A549 (cell line): ENCODE data around the gene PUM1. TPM values are rescaled to one million over a fixed set of nuclear protein-coding genes. Genes with fewer than 3 reads are reported as not detected.
"Not testable (repeated sequence)": the region's sequence is repeated elsewhere in the genome, so short reads cannot be mapped to it uniquely, and the experiment has no call there.

Experiments used
- ATAC-seq, 2 experiments: fragments of 200-7000 bp in 1 of 2; fragments of >200 bp in 1 of 2; cut with Nextera tagmentation in 1 of 2; cut with Tn5 transposase in 1 of 2; 3 replicates each; pipeline versions ENCODE4 v1.8.0 to v1.9.1; 2018 to 2020; ENCODE audit warnings: mild to moderate bottlenecking in 1 of 2, moderate library complexity in 1 of 2
- CTCF ChIA-PET: fragments of 300-600 bp; sonication (Branson Sonifier 250); formaldehyde crosslinking; extraction: SDS; loops from one replicate; lab custom pipeline; 2021; ENCODE audit warnings: antibody characterized with exemption, inconsistent platforms; lab: Yijun Ruan, JAX
- POLR2A ChIA-PET: fragments of 350-600 bp; formaldehyde crosslinking; extraction: SDS; loops from one replicate; lab custom pipeline; 2021; ENCODE audit warnings: antibody characterized with exemption, inconsistent platforms; lab: Yijun Ruan, JAX
- DNase-seq, 2 experiments: peaks; one replicate each; pipeline versions ENCODE4 v3.0.0 to v3.0.0-alpha.2; 2011 to 2016; ENCODE audit warnings: low read depth in 1 of 2, low spot score in 1 of 2
- FAIRE-seq: peaks from 2 replicates; lab custom pipeline; 2011; peaks lifted over from hg19 to GRCh38; lab: Jason Lieb, UNC
- H3K27ac ChIP-seq, 2 experiments: fragments of >200 bp; sonication (Bioruptor Twin); formaldehyde crosslinking; 3 replicates each; pipeline ENCODE4 v1.5.1; 2016 to 2017
- H3K4me1 ChIP-seq: fragments of >200 bp; sonication (Bioruptor Twin); formaldehyde crosslinking; 3 replicates; pipeline ENCODE4 v1.6.1; 2016
- H3K4me2 ChIP-seq: fragments of >200 bp; sonication (Bioruptor Twin); formaldehyde crosslinking; 3 replicates; pipeline ENCODE4 v1.6.1; 2016
- H3K4me3 ChIP-seq: fragments of >200 bp; sonication (Bioruptor Twin); formaldehyde crosslinking; 3 replicates; pipeline ENCODE4 v1.5.1; 2016
- H3K9me3 ChIP-seq: fragments of >200 bp; sonication (Bioruptor Twin); formaldehyde crosslinking; 3 replicates; pipeline ENCODE4 v1.6.1; 2016
- BHLHE40 ChIP-seq: IDR thresholded peaks from 2 replicates; pipeline ENCODE4 v1.6.1; 2012; ENCODE audit warnings: low read depth, low read length, inconsistent platforms
- CEBPB ChIP-seq, 2 experiments: fragments of >200 bp in 1 of 2; sonication (Bioruptor Twin) in 1 of 2; formaldehyde crosslinking in 1 of 2; IDR thresholded peaks; 2 replicates each; pipeline ENCODE4 v1.6.1; 2012 to 2016
- EHMT2 ChIP-seq: fragments of 200-600 bp; sonication (generic); IDR thresholded peaks from 2 replicates; pipeline ENCODE4 v1.6.1; 2016; ENCODE audit warnings: antibody characterized with exemption, low read depth, mild to moderate bottlenecking, moderate library complexity
- ESRRA ChIP-seq: fragments of 150-350 bp; IDR thresholded peaks from 2 replicates; pipeline ENCODE4 v1.6.1; 2014; ENCODE audit warnings: mild to moderate bottlenecking, low read length, borderline replicate concordance
- FOSB ChIP-seq: fragments of 250-450 bp; sonication (Bioruptor Pico); IDR thresholded peaks from 2 replicates; pipeline ENCODE4 v1.5.0; 2020; ENCODE audit warnings: mild to moderate bottlenecking, moderate library complexity
- FOSL2 ChIP-seq, 2 experiments: fragments of 450-650 bp in 1 of 2; fragments of >200 bp in 1 of 2; sonication (Bioruptor Twin) in 1 of 2; formaldehyde crosslinking; IDR thresholded peaks; 2 replicates each; pipeline versions ENCODE4 v1.5.0 to v1.6.1; 2016 to 2020; ENCODE audit warnings: mild to moderate bottlenecking in 1 of 2, moderate library complexity in 1 of 2
- FOXS1 ChIP-seq: fragments of 250-450 bp; sonication (Bioruptor Pico); IDR thresholded peaks from 2 replicates; pipeline ENCODE4 v1.5.0; 2020; ENCODE audit warnings: mild to moderate bottlenecking, moderate library complexity
- GATA3 ChIP-seq: IDR thresholded peaks from 2 replicates; pipeline ENCODE4 v1.6.1; 2012; ENCODE audit warnings: borderline replicate concordance
- HEYL ChIP-seq: fragments of 250-450 bp; sonication (Bioruptor Pico); IDR thresholded peaks from 2 replicates; pipeline ENCODE4 v1.8.0; 2021; ENCODE audit warnings: mild to moderate bottlenecking, moderate library complexity
- HOXA7 ChIP-seq: fragments of 250-450 bp; sonication (Bioruptor Pico); IDR thresholded peaks from 2 replicates; pipeline ENCODE4 v1.5.0; 2020; ENCODE audit warnings: mild to moderate bottlenecking, moderate library complexity
- HOXB5 ChIP-seq: fragments of 250-450 bp; sonication (Bioruptor Pico); IDR thresholded peaks from 2 replicates; pipeline ENCODE4 v1.5.0; 2020; ENCODE audit warnings: mild to moderate bottlenecking, moderate library complexity
- JUNB ChIP-seq: fragments of >200 bp; sonication (Bioruptor Twin); formaldehyde crosslinking; IDR thresholded peaks from 2 replicates; pipeline ENCODE4 v1.6.1; 2016
- KDM1A ChIP-seq: fragments of 200-600 bp; sonication (generic); IDR thresholded peaks from 2 replicates; pipeline ENCODE4 v1.6.1; 2016; ENCODE audit warnings: low read depth, mild to moderate bottlenecking
- NFE2L2 ChIP-seq: fragments of 150-350 bp; conservative IDR thresholded peaks from 2 replicates; pipeline ENCODE4 v1.6.1; 2014; ENCODE audit warnings: low read length
- POLR2A ChIP-seq: IDR thresholded peaks from 2 replicates; pipeline ENCODE4 v1.6.1; 2012; ENCODE audit warnings: mild to moderate bottlenecking, low read length
- RARB ChIP-seq: fragments of 250-450 bp; sonication (Bioruptor Pico); IDR thresholded peaks from 2 replicates; pipeline ENCODE4 v1.8.0; 2021; ENCODE audit warnings: mild to moderate bottlenecking, moderate library complexity
- RCOR1 ChIP-seq: fragments of 150-350 bp; IDR thresholded peaks from 2 replicates; pipeline ENCODE4 v1.6.1; 2014; ENCODE audit warnings: antibody characterized with exemption, low read length, low read depth
- RFX5 ChIP-seq: fragments of 450-650 bp; IDR thresholded peaks from 2 replicates; pipeline ENCODE4 v1.7.1; 2014; ENCODE audit warnings: antibody characterized with exemption, mild to moderate bottlenecking, moderate library complexity
- TP53 ChIP-seq: fragments of 250-450 bp; sonication (Bioruptor Pico); IDR thresholded peaks from 2 replicates; pipeline ENCODE4 v1.5.0; 2021; ENCODE audit warnings: mild to moderate bottlenecking, moderate library complexity
- ZFP36 ChIP-seq: fragments of 450-650 bp; IDR thresholded peaks from 2 replicates; pipeline ENCODE4 v1.6.1; 2014; ENCODE audit warnings: borderline replicate concordance; ENCODE audit not compliant: partially characterized antibody
- ZNF302 ChIP-seq: fragments of 250-450 bp; sonication (Bioruptor Pico); IDR thresholded peaks from 2 replicates; pipeline ENCODE4 v1.9.0; 2021; ENCODE audit warnings: inconsistent platforms, mild to moderate bottlenecking, moderate library complexity
- WGBS: methylation state at CpG from one replicate; pipeline ENCODE4 v1.1.6; 2017; ENCODE audit errors: missing lambda C conversion rate; 5-methylcytosine and 5-hydroxymethylcytosine counted together
- polyA plus RNA-seq, 4 experiments: library from polyadenylated mRNA; depleted of rRNA in 3 of 4; stranded (reverse); fragments of >200 nt; fragmentation: RNase III in 1 of 4; extraction: RNeasy Plus Mini Kit Qiagen cat#74134 plus additional on column Dnase treatment in 1 of 4; gene quantifications; 2 replicates in 3 of 4; 3 replicates in 1 of 4; pipeline ENCODE4 v1.2.3, GENCODE V29; 2011 to 2017
- TF ChIP-seq, protein P1 (sequence below): fragments of 200-600 bp; sonication (generic); IDR thresholded peaks from 2 replicates; pipeline ENCODE4 v1.6.1; 2016; ENCODE audit warnings: antibody characterized with exemption, mild to moderate bottlenecking, moderate library complexity
- TF ChIP-seq, protein P2 (sequence below): fragments of 450-650 bp; IDR thresholded peaks from 2 replicates; pipeline ENCODE4 v1.6.1; 2014; ENCODE audit warnings: antibody characterized with exemption

The PUM1 gene
- polyA plus RNA-seq, 2 of the 4 experiments (the other 2 are of a cell fraction) = 30.2 to 55.3 TPM

DNA sequence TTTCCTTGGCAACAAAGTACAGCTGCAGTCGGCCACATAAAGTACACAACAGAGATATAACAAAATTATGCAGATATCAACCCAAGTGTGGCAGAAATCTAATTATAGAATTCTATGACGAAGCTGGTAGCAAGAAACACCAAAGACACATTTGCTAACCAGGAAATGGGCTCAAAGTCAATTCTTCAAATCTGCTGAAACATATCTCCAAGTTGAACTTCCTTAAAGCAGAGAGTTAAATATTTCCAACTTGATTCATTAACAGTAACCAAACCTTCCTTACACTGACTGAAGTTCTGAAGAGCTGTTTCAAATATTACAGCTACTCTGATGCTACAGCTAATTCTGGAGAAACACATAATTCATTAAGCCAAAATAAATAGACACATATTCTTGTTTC is 89.4 kb downstream of the PUM1 start:
- no peak for FAIRE-seq
- CTCF ChIA-PET = interaction anchor here (0.6 kb wide), 1 partner anchor 12 kb away, joined by 3 read pairs; no protein-coding TSS in a partner anchor
- WGBS = 51% methylated on average over 2 of the region's 2 CpGs
- H3K4me2 ChIP-seq = peak overlapping the region; percentile 24
- H3K27ac ChIP-seq = peak overlapping the region in 1 of 2 experiments; percentile 56; a peak in 1 of 6 replicates
- no peak for DNase-seq
- H3K4me3 ChIP-seq = no peak overlapping the region
- ATAC-seq = no peak
- H3K9me3 ChIP-seq = no peaks in the 10 kb centered on the region
- TF ChIP-seq ZNF302 (CRISPR knock-in tag) (no peak), RARB (CRISPR knock-in tag) (no peak), FOSL2 (IDR thresholded peaks at IDR 0.05) (no peak), FOSL2 (CRISPR knock-in tag; IDR thresholded peaks at IDR 0.05) (no peak), FOSB (no peak), RFX5 (no peak), BHLHE40 (no peak), TP53 (CRISPR knock-in tag) (no peak), HEYL (CRISPR knock-in tag) (no peak), ZFP36 (no peak), HOXA7 (CRISPR knock-in tag) (no peak), NFE2L2 (no peak), FOXS1 (CRISPR knock-in tag) (no peak), JUNB (no peak), HOXB5 (CRISPR knock-in tag) (no peak)
- TF ChIP-seq, protein P1, sequence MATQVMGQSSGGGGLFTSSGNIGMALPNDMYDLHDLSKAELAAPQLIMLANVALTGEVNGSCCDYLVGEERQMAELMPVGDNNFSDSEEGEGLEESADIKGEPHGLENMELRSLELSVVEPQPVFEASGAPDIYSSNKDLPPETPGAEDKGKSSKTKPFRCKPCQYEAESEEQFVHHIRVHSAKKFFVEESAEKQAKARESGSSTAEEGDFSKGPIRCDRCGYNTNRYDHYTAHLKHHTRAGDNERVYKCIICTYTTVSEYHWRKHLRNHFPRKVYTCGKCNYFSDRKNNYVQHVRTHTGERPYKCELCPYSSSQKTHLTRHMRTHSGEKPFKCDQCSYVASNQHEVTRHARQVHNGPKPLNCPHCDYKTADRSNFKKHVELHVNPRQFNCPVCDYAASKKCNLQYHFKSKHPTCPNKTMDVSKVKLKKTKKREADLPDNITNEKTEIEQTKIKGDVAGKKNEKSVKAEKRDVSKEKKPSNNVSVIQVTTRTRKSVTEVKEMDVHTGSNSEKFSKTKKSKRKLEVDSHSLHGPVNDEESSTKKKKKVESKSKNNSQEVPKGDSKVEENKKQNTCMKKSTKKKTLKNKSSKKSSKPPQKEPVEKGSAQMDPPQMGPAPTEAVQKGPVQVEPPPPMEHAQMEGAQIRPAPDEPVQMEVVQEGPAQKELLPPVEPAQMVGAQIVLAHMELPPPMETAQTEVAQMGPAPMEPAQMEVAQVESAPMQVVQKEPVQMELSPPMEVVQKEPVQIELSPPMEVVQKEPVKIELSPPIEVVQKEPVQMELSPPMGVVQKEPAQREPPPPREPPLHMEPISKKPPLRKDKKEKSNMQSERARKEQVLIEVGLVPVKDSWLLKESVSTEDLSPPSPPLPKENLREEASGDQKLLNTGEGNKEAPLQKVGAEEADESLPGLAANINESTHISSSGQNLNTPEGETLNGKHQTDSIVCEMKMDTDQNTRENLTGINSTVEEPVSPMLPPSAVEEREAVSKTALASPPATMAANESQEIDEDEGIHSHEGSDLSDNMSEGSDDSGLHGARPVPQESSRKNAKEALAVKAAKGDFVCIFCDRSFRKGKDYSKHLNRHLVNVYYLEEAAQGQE = no peak
- POLR2A ChIA-PET = no interaction called here
- H3K4me1 ChIP-seq = peaks cover 40% of the 10 kb centered on the region

DNA sequence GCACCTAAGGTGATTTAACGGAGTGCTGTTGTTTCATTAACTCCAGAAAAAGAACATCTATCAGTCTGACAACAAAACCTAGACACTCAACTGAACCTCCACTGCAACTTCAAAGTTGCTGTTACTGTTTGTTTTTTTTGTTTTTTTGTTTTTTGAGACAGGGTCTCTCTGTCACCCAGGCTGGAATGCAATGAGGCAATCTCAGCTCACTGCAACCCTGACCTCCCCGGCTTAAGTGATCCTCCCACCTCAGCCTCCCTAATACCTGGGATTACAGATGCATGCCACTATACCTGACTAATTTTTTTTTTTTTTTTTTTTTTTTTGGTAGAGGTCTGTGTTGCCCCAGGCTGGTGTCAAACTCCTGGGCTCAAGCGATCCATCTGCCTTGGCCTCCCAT is 90.3 kb downstream of the PUM1 start:
- DNase-seq = no peak
- 77% methylated on average over 3 of the region's 3 CpGs for WGBS
- FAIRE-seq = no peak
- TF ChIP-seq ESRRA (no peak), GATA3 (no peak), EHMT2 (no peak), CEBPB (IDR thresholded peaks at IDR 0.05) (no peak), POLR2A (no peak), KDM1A (no peak)
- TF ChIP-seq, protein P2, sequence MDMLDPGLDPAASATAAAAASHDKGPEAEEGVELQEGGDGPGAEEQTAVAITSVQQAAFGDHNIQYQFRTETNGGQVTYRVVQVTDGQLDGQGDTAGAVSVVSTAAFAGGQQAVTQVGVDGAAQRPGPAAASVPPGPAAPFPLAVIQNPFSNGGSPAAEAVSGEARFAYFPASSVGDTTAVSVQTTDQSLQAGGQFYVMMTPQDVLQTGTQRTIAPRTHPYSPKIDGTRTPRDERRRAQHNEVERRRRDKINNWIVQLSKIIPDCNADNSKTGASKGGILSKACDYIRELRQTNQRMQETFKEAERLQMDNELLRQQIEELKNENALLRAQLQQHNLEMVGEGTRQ = no peak
- TF ChIP-seq, all 56 proteins: peak for 0
- Histone ChIP-seq H3K4me2 (peak overlapping the region; percentile 54), H3K9me3 (no peaks in the 10 kb centered on the region), H3K4me3 (no peak overlapping the region), H3K4me1 (peaks cover 40% of the 10 kb centered on the region), H3K27ac (0 out of 6 replicates have a peak overlapping the region, but pooled peaks of 1 of the 2 experiments have one; percentile 26)
- POLR2A ChIA-PET = no interaction called here
- ATAC-seq = no peak
- CTCF ChIA-PET = no interaction called here

DNA sequence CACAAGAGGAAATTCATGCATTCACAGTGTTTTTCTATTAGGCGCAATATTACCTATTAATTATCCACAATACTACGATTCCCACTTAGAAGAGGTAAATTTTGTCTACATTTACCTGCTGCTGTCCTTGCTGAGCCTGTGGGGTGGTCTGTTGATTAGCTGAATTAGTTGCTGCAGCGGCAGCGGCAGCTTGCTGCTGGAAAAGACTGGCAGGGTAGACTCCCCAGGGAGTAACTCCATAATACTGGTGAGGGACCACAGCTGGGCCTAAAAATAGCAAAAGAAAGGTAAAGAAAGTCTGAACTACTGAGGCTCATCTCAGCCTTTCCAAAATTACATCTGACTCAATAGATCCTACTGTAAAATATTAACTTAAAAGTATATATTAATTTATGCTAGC is 91.0 kb downstream of the PUM1 start:
- Histone ChIP-seq H3K9me3 (no peaks in the 10 kb centered on the region), H3K4me2 (peak overlapping the region; percentile 54), H3K27ac (no peak overlapping the region), H3K4me3 (no peak overlapping the region), H3K4me1 (peaks cover 40% of the 10 kb centered on the region)
- ChIA-PET POLR2A (no interaction called here), CTCF (interaction anchor here (0.8 kb wide), 1 partner anchor 173 kb away, joined by 3 read pairs; no protein-coding TSS in a partner anchor)
- DNase-seq (no peak), ATAC-seq (no peak), FAIRE-seq (no peak)
- 92% methylated on average over 4 of the region's 4 CpGs for WGBS
- TF ChIP-seq RCOR1 = no peak

DNA sequence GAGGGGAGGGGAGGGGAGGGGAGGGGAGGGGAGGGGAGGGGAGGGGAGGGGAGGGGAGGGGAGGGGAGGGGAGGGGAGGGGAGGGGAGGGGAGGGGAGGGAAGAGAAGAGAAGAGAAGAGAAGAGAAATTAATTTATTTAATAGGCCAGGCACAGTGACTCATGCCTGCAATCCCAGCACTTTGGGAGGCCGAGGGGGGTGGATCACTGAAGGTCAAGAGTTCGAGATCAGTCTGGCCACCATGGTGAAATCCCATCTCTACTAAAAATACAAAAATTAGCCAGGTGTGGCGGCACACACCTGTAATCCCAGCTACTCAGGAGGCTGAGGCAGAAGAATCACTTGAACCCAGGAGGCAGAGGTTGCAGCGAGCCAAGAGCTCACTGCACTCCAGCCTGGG is 93.2 kb downstream of the PUM1 start:
- CTCF ChIA-PET, DNase-seq, POLR2A ChIA-PET, H3K4me2 ChIP-seq, FAIRE-seq, ATAC-seq, H3K9me3 ChIP-seq, H3K4me3 ChIP-seq, H3K27ac ChIP-seq: not testable (repeated sequence)
- H3K4me1 ChIP-seq = peaks cover 54% of the 10 kb centered on the region
- 84% methylated on average over 4 of the region's 4 CpGs for WGBS
